Kidney (tissue), 14 donors: ENCODE data around the gene ENOSF1. TPM values are rescaled to one million over a fixed set of nuclear protein-coding genes. Genes with fewer than 3 reads are reported as not detected.

Experiments used
- DNase-seq, 5 donors: peaks; one replicate each; pipeline ENCODE4 v3.0.0-alpha.2; 2013 to 2020
- FAIRE-seq: peaks from 2 replicates; lab custom pipeline; 2012; peaks lifted over from hg19 to GRCh38; lab: Jason Lieb, UNC
- H3K27ac ChIP-seq, 2 donors: one replicate each; pipeline ENCODE4 v1.7.0; 2013; ENCODE audit warnings: low read depth in 2 of 2, low read length in 2 of 2, inconsistent platforms in 1 of 2
- H3K27me3 ChIP-seq: one replicate; pipeline ENCODE4 v1.7.1; 2013; ENCODE audit warnings: low read length, inconsistent platforms; ENCODE audit not compliant: control insufficient read depth, insufficient read depth
- H3K36me3 ChIP-seq, 3 donors: one replicate each; pipeline versions ENCODE4 v1.7.0 to v1.7.1; 2013; ENCODE audit warnings: low read length in 3 of 3, control low read depth in 1 of 3, inconsistent platforms in 1 of 3; ENCODE audit not compliant: insufficient read depth in 3 of 3, control insufficient read depth in 2 of 3
- H3K4me1 ChIP-seq, 3 donors: one replicate each; pipeline versions ENCODE4 v1.7.0 to v1.7.1; 2013; ENCODE audit warnings: low read length in 3 of 3, inconsistent platforms in 1 of 3, low read depth in 1 of 3; ENCODE audit not compliant: control insufficient read depth in 2 of 3, insufficient read depth in 2 of 3
- H3K4me3 ChIP-seq, 3 donors: one replicate each; pipeline versions ENCODE4 v1.7.0 to v1.8.1; 2013; ENCODE audit warnings: low read length in 3 of 3, control low read depth in 1 of 3, inconsistent platforms in 1 of 3
- H3K9ac ChIP-seq, 3 donors: one replicate each; pipeline versions ENCODE4 v1.7.0 to v1.7.1; 2013; ENCODE audit warnings: low read length in 3 of 3, control low read depth in 1 of 3, inconsistent platforms in 1 of 3
- H3K9me3 ChIP-seq, 3 donors: one replicate each; pipeline versions ENCODE4 v1.7.0 to v1.7.1; 2013; ENCODE audit warnings: low read length in 3 of 3, control low read depth in 1 of 3, inconsistent platforms in 1 of 3; ENCODE audit not compliant: control insufficient read depth in 2 of 3, insufficient read depth in 1 of 3
- CTCF ChIP-seq: IDR thresholded peaks from 3 replicates; pipeline ENCODE4 v1.5.1; 2012; ENCODE audit warnings: mild to moderate bottlenecking, moderate library complexity, borderline replicate concordance; ENCODE audit not compliant: insufficient read depth; ENCODE audit errors: extremely low read depth
- intact Hi-C: fragments of 100-400 bp; cut with DNase I; formaldehyde crosslinking; loops from one replicate; pipeline ENCODE4 v1.11.1; 2022
- polyA plus RNA-seq: library from polyadenylated mRNA; stranded (reverse); fragments of 350-450 nt; fragmentation: Illumina TruSeq; extraction: RNeasy Lipid Tissue Mini Kit (QIAGEN cat#74804); gene quantifications from one replicate; pipeline ENCODE4 v1.2.3, GENCODE V29; 2014; ENCODE audit warnings: low read depth, low replicate concordance; ENCODE audit not compliant: insufficient read depth
- total RNA-seq: library from RNA; stranded (reverse); fragmentation: NEBNext Ultra II Directional; extraction: Animal tissue kit (Norgen Biotek cat#: 25700); gene quantifications from one replicate; pipeline ENCODE4 v1.2.1, GENCODE V29; 2021
- donor health status: control.
- donor health status: control.
- donor health status: control.
- donor health status: control.
- donor health status: control.
- donor health status: DM: yes; HTN: yes; CAD: no.
- donor health status: Normal renal cell carcinoma (clear cell type).

ENOSF1 gene
- total and polyA plus RNA-seq, 2 donors from 2014 or later: 110 to 132 TPM

- Histone ChIP-seq H3K27me3 (no peaks in the 10 kb centered on the region), H3K36me3 (no peaks in the 10 kb centered on the region), H3K4me3 (no peak overlapping the region), H3K27ac (no peak overlapping the region), H3K9ac (no peak overlapping the region), H3K4me1 (no peaks in the 10 kb centered on the region), H3K9me3 (no peaks in the 10 kb centered on the region)
- intact Hi-C loops: no loop called here
- FAIRE-seq (no peak), DNase-seq (no peak)
- TF ChIP-seq CTCF: no peak
These were observed 63.1 kb downstream of the ENOSF1 start for GRCh38 chr18:649341-649740.

GRCh38 chr18:647304-647703, 65.1 kb downstream of the ENOSF1 start:
- Histone ChIP-seq H3K9me3 (no peaks in the 10 kb centered on the region), H3K27ac (no peak overlapping the region), H3K27me3 (no peaks in the 10 kb centered on the region), H3K4me1 (no peaks in the 10 kb centered on the region), H3K36me3 (no peaks in the 10 kb centered on the region), H3K4me3 (no peak overlapping the region), H3K9ac (no peak overlapping the region)
- FAIRE-seq (no peak), DNase-seq (no peak)
- intact Hi-C loops: no loop called here
- TF ChIP-seq CTCF: no peak

GRCh38 chr18:644395-645004, 67.9 kb downstream of the ENOSF1 start:
- H3K9ac ChIP-seq: no peak overlapping the region
- no peaks in the 10 kb centered on the region for H3K4me1 ChIP-seq
- no peak for TF ChIP-seq CTCF
- no peaks in the 10 kb centered on the region for H3K27me3 ChIP-seq
- intact Hi-C loops: no loop called here
- H3K9me3 ChIP-seq: no peaks in the 10 kb centered on the region
- DNase-seq: no peak
- H3K36me3 ChIP-seq: no peaks in the 10 kb centered on the region
- FAIRE-seq: no peak
- H3K4me3 ChIP-seq: no peak overlapping the region
- H3K27ac ChIP-seq: no peak overlapping the region

- intact Hi-C loops: no loop called here
- TF ChIP-seq CTCF: no peak
- no peak overlapping the region for H3K9ac ChIP-seq
- H3K4me1 ChIP-seq: no peaks in the 10 kb centered on the region
- no peak overlapping the region for H3K27ac ChIP-seq
- no peaks in the 10 kb centered on the region for H3K36me3 ChIP-seq
- H3K27me3 ChIP-seq: no peaks in the 10 kb centered on the region
- FAIRE-seq (no peak), DNase-seq (no peak)
- no peak overlapping the region for H3K4me3 ChIP-seq
- no peaks in the 10 kb centered on the region for H3K9me3 ChIP-seq
These were observed 71.2 kb downstream of the ENOSF1 start for GRCh38 chr18:641224-641623.
